ENCODE measurements around the gene MSL3B.

MSL3B gene

GRCh38 chr2:233856184-233856583 lies 12.0 kb downstream of the MSL3B start:
- Mint-ChIP-seq H3K27me3 (ENCODE audit: low read depth in 3 of 3) (peaks cover 2 to 6% (median 2%) of the 10 kb centered on the region in 3 donors), H3K9me3 (no peaks in the 10 kb centered on the region), H3K36me3 (no peaks in the 10 kb centered on the region), H3K4me1 (peaks cover 40% of the 10 kb centered on the region), H3K4me3 (no peak overlapping the region), H3K27ac (no peak overlapping the region)
- H3K9me3 ChIP-seq (replicated peaks in 1 of 2; ENCODE audit: control insufficient read depth in 1 of 2, insufficient read depth in 1 of 2, low read length in 2 of 2), result no peaks in the 10 kb centered on the region
- intact Hi-C loops (cut with micrococcal nuclease), result loop anchor here in 1 of 2 donors (10.0 kb wide), 1 partner anchor 639 kb away; the partner anchor contains the start of gene ARL4C
- 94% methylated on average over 5 of the region's 5 CpGs for WGBS (ENCODE audit: insufficient coverage)
- H3K79me2 ChIP-seq (ENCODE audit: insufficient read depth, low read length), result peaks cover 33% of the 10 kb centered on the region
- no peak overlapping the region for H3K4me3 ChIP-seq (replicated peaks in 1 of 3; ENCODE audit: low read depth in 2 of 3, low read length in 3 of 3)
- H3K36me3 ChIP-seq (replicated peaks in 1 of 2; ENCODE audit: control insufficient read depth in 1 of 2, insufficient read depth in 2 of 2, low read length in 2 of 2), result no peaks in the 10 kb centered on the region
- H3K4me2 ChIP-seq (replicated peaks; ENCODE audit: extremely low read depth, low read length, poor library complexity, severe bottlenecking), result no peak overlapping the region
- peaks cover 29 to 34% of the 10 kb centered on the region in 2 donors for H3K4me1 ChIP-seq (ENCODE audit: control insufficient read depth in 1 of 2, insufficient read depth in 2 of 2, low read length in 2 of 2)
- no peak overlapping the region for H3K9ac ChIP-seq (ENCODE audit: insufficient read depth, low read length, poor library complexity, severe bottlenecking)
- no peak for TF ChIP-seq CTCF (IDR thresholded peaks at IDR 0.05)
- H3K27me3 ChIP-seq (ENCODE audit: control insufficient read depth in 2 of 2, insufficient read depth in 2 of 2, low read length in 2 of 2), result no peaks in the 10 kb centered on the region
- DNase-seq, result no peak
- peak overlapping the region; percentile 98 for H2AFZ ChIP-seq (ENCODE audit: insufficient read depth, low read depth, low read length, poor library complexity, severe bottlenecking)
- no peak overlapping the region for H3K27ac ChIP-seq (ENCODE audit: low read depth in 1 of 2, low read length in 2 of 2)
- H4K20me1 ChIP-seq (ENCODE audit: insufficient read depth, low read length), result no peaks in the 10 kb centered on the region

- intact Hi-C loops (cut with micrococcal nuclease), result loop anchor here in 1 of 2 donors (10.0 kb wide), 1 partner anchor 639 kb away; the partner anchor contains the start of gene ARL4C
- H3K27me3 ChIP-seq (ENCODE audit: control insufficient read depth in 2 of 2, insufficient read depth in 2 of 2, low read length in 2 of 2), result no peaks in the 10 kb centered on the region
- peak overlapping the region in 1 of 2 donors; percentile 67 for H3K27ac ChIP-seq (ENCODE audit: low read depth in 1 of 2, low read length in 2 of 2)
- H3K4me1 Mint-ChIP-seq, result peaks cover 40% of the 10 kb centered on the region
- no peak for DNase-seq
- H2AFZ ChIP-seq (ENCODE audit: insufficient read depth, low read depth, low read length, poor library complexity, severe bottlenecking), result peak overlapping the region; percentile 98
- no peaks in the 10 kb centered on the region for H3K9me3 ChIP-seq (replicated peaks in 1 of 2; ENCODE audit: control insufficient read depth in 1 of 2, insufficient read depth in 1 of 2, low read length in 2 of 2)
- H3K27ac Mint-ChIP-seq, result peak overlapping the region in 1 of 7 donors; percentile 40
- peaks cover 41% of the 10 kb centered on the region for H3K79me2 ChIP-seq (ENCODE audit: insufficient read depth, low read length)
- H3K4me1 ChIP-seq (ENCODE audit: control insufficient read depth in 1 of 2, insufficient read depth in 2 of 2, low read length in 2 of 2), result peaks cover 29 to 34% of the 10 kb centered on the region in 2 donors
- H3K4me3 Mint-ChIP-seq, result no peak overlapping the region
- peaks cover 2 to 4% (median 2%) of the 10 kb centered on the region in 3 donors for H3K27me3 Mint-ChIP-seq (ENCODE audit: low read depth in 3 of 3)
- 93% methylated on average over 5 of the region's 5 CpGs for WGBS (ENCODE audit: insufficient coverage)
- peaks cover 4 to 8% of the 10 kb centered on the region in 2 donors for H3K36me3 ChIP-seq (replicated peaks in 1 of 2; ENCODE audit: control insufficient read depth in 1 of 2, insufficient read depth in 2 of 2, low read length in 2 of 2)
- H3K9me3 Mint-ChIP-seq, result no peaks in the 10 kb centered on the region
- no peak for TF ChIP-seq CTCF (IDR thresholded peaks at IDR 0.05)
- peak overlapping the region in 1 of 3 experiments; percentile 95 for H3K4me3 ChIP-seq (replicated peaks in 1 of 3; ENCODE audit: low read depth in 2 of 3, low read length in 3 of 3)
- H4K20me1 ChIP-seq (ENCODE audit: insufficient read depth, low read length), result no peaks in the 10 kb centered on the region
- H3K9ac ChIP-seq (ENCODE audit: insufficient read depth, low read length, poor library complexity, severe bottlenecking), result peak overlapping the region; percentile 44
- peaks cover 2 to 4% of the 10 kb centered on the region in 2 donors for H3K36me3 Mint-ChIP-seq
- peak overlapping the region; percentile 100 for H3K4me2 ChIP-seq (replicated peaks; ENCODE audit: extremely low read depth, low read length, poor library complexity, severe bottlenecking)
These were observed 12.8 kb downstream of the MSL3B start for GRCh38 chr2:233855345-233855744.
